ENCODE results near the gene LLGL1. TPM values are rescaled to one million over a fixed set of nuclear protein-coding genes. Genes with fewer than 3 reads are reported as not detected.

Gene LLGL1
- total RNA-seq, 1 experiment from 2014 or later = 44.3 TPM

- no peak overlapping the region for H2AFZ ChIP-seq (ENCODE audit: low read depth, low read length, poor library complexity, severe bottlenecking)
- CTCF ChIA-PET = no interaction called here
- H3K4me2 ChIP-seq (ENCODE audit: low read length) = no peak overlapping the region
- H3K4me1 ChIP-seq (ENCODE audit: control insufficient read depth in 1 of 2, insufficient read depth in 2 of 2, low read length in 2 of 2) = peaks cover 0 to 3% of the 10 kb centered on the region in 2 experiments; a peak in 3 of 4 replicates
- H4K20me1 ChIP-seq (ENCODE audit: insufficient read depth) = no peaks in the 10 kb centered on the region
- no peak overlapping the region for H3K27ac ChIP-seq (ENCODE audit: low read depth, low read length)
- no peaks in the 10 kb centered on the region for H3K9me2 ChIP-seq (ENCODE audit: insufficient read depth)
- DNase-seq (ENCODE audit: low read depth, low spot score) (no peak), ATAC-seq (no peak)
- no peak for TF ChIP-seq JUND (IDR thresholded peaks at IDR 0.05)
- TF ChIP-seq RAD21 (IDR thresholded peaks at IDR 0.05; ENCODE audit: low read depth) = no peak
- no peak for TF ChIP-seq SIN3A (IDR thresholded peaks at IDR 0.05; ENCODE audit: low read depth)
- no peak for TF ChIP-seq EGR1 (IDR thresholded peaks at IDR 0.05; ENCODE audit: low read depth)
- no peak for TF ChIP-seq POLR2A (IDR thresholded peaks at IDR 0.05; ENCODE audit: borderline replicate concordance, extremely low read depth, insufficient read depth, insufficient read length)
- TF ChIP-seq ATF3 (IDR thresholded peaks at IDR 0.05) = no peak
- no peak for TF ChIP-seq CEBPB (IDR thresholded peaks at IDR 0.05; ENCODE audit: low read depth)
- TF ChIP-seq TCF7L2 (IDR thresholded peaks at IDR 0.05; ENCODE audit: borderline replicate concordance, extremely low read depth, insufficient read depth, insufficient read length) = no peak
- TF ChIP-seq ZNF274 (IDR thresholded peaks at IDR 0.05; ENCODE audit: low read depth, low read length) = no peak
- no peak for TF ChIP-seq SRF (IDR thresholded peaks at IDR 0.05; ENCODE audit: low read depth)
- no peak for TF ChIP-seq ZFX (IDR thresholded peaks at IDR 0.05)
- TF ChIP-seq YY1 (IDR thresholded peaks at IDR 0.05; ENCODE audit: extremely low read depth, insufficient replicate concordance, low read depth, low read length) = no peak
- TF ChIP-seq FOSL1 (IDR thresholded peaks at IDR 0.05; ENCODE audit: low read depth) = no peak
- TF ChIP-seq CBX3 (IDR thresholded peaks at IDR 0.05; ENCODE audit: low read depth) = no peak
- TF ChIP-seq ZBTB33 (IDR thresholded peaks at IDR 0.05; ENCODE audit: extremely low read depth, insufficient replicate concordance, low read length) = no peak
- no peak overlapping the region for H3K9ac ChIP-seq (ENCODE audit: low read length)
- BruUV-seq (replicated peaks) = no TSS peak
- no peaks in the 10 kb centered on the region for H3K9me3 ChIP-seq (ENCODE audit: control insufficient read depth in 1 of 2, insufficient read depth in 1 of 2, low read depth in 1 of 2, low read length in 2 of 2)
- RAD21 ChIA-PET (ENCODE audit: low non-redundant PET in 1 of 2, low total read pairs in 2 of 2, uncharacterized antibody in 2 of 2, unreplicated experiment in 2 of 2) = no interaction called here
- no peak overlapping the region for H3K4me3 ChIP-seq (replicated peaks in 1 of 2; ENCODE audit: low read depth in 1 of 2, low read length in 2 of 2)
- H3K27me3 ChIP-seq (ENCODE audit: insufficient read depth, low read length) = no peaks in the 10 kb centered on the region
- H3K36me3 ChIP-seq (ENCODE audit: control insufficient read depth in 1 of 2, insufficient read depth in 2 of 2, low read length in 2 of 2) = peaks cover 5 to 8% of the 10 kb centered on the region in 2 experiments; a peak in 3 of 4 replicates
- peaks cover 5% of the 10 kb centered on the region; the same call in 1 of the 2 replicates for H3K79me2 ChIP-seq (ENCODE audit: insufficient read depth, low read length)
- POLR2A ChIA-PET = no interaction called here
- intact Hi-C loops (cut with micrococcal nuclease) = no loop called here
Measured at GRCh38 chr17:18267366-18267765, 41.9 kb downstream of the LLGL1 start.
